Thyroid gland (tissue), 4 donors: ENCODE measurements around the gene FBH1.

ENCODE experiments used
- CTCF ChIP-seq, 6 experiments: fragments of 200-600 bp in 3 of 6; fragments of 450-650 bp in 3 of 6; sonication (generic) in 3 of 6; IDR thresholded peaks; one replicate each; pipeline ENCODE4 v1.5.1; 2016 to 2019; ENCODE audit warnings: antibody characterized with exemption in 6 of 6, mild to moderate bottlenecking in 2 of 6, inconsistent platforms in 1 of 6, moderate library complexity in 1 of 6
- POLR2A ChIP-seq, 2 donors: fragments of 450-650 bp; IDR thresholded peaks; one replicate each; pipeline ENCODE4 v1.6.1; 2017; ENCODE audit warnings: antibody characterized with exemption in 2 of 2, mild to moderate bottlenecking in 2 of 2, moderate library complexity in 1 of 2

GRCh38 chr10:5956146-5956936 lies 66.3 kb downstream of the FBH1 start:
- TF ChIP-seq CTCF (IDR thresholded peaks at IDR 0.05) (no peak), POLR2A (IDR thresholded peaks at IDR 0.05) (no peak)
